GOT3 (cell line): ENCODE measurements around the gene KRT5.
"Not testable (repeated sequence)": the region's sequence is repeated elsewhere in the genome, so short reads cannot be mapped to it uniquely, and the experiment has no call there.

Experiments
- DNase-seq: peaks from one replicate; lab custom pipeline; 2025; ENCODE audit warnings: mixed read lengths; lab: John Stamatoyannopoulos, UW

KRT5 gene

DNA sequence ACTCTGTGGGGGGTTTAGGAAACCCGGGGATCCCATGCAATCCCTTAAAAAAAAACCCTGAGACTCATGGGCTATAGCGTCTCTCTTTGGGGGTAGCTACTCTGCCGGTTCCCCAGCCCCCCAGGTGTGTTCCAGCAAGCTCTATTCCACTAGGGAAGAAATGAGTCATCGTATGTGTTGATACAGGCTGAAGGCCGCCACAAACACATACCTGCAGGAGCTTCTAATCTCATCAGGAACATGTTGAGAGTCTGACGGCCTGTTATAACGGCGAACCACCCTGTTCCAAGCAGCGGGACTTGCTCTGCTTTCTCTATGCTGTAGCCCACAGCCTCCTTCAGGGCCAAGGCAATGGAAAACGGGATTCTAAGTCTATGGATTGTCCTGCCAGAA is 977 bp upstream of the KRT5 start:
- no peak for DNase-seq

DNA sequence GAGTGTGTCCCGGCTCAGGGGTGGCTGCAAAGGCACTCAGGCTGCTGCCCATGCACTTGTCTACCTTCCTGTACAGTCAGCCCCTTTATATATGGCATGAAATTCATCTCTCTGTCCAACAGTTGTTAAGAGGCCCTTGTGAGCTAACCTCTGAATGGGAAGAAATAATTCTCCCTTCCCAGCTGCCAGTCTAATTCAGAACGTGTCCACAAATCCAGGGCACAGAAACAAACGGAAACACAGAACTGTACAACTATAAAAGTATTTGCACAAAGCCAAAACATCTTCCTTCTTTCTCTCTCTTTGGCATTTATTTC is 849 bp downstream of the KRT5 start:
- no peak for DNase-seq

DNA sequence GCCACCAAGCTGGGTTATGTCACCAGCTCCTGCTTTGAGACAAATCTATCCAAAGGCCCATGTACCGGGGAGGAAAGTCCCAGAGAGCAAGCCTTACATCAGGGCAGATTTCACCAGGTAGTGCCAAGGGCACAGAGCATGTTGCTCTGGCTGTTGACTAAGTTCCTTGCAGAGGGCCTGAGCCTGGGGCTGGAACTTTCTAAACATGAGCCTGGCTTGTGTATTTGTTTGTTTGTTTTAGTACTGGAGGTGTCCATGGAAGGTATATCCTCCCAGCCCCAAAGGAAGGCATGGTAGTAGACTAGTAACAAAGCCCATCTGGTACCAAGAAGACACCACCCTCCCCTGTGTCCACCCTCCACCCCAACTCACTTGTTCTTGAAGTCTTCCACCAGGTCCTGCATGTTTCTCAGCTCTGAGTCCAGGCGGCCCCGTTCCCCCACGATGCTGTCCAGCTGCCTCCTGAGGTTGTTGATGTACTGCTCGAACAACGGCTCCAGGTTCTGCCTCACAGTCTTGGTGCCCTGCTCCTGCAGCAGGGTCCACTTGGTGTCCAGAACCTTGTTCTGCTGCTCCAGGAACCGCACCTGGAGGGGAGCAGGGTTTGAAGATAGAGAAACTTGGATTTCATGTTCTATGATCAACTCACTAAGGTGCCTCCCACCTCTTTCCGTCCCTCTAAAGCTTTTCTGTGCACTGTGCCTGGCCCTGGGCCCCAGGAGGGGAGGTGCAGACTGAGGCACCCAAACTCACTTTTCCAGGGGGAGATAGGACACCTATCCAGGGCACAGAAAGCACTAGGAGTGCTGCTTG is 1.4 kb downstream of the KRT5 start:
- no peak for DNase-seq

DNA sequence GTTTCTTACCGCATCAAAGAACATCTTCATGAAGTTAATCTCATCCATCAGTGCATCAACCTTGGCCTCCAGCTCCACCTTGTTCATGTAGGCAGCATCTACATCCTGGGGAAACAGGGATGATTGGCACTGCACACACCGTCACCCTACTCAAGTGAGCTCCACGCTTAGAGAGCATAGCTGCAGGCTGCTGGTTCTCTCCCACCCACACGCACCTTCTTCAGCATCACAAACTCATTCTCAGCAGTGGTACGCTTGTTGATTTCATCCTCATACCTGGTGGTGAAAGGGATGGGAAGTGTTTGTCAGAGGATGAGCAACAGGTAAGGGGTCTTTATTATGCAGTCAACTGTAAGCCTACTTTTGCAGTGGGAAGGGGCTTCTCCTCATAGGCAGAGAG is 2.3 kb downstream of the KRT5 start:
- no peak for DNase-seq

DNA sequence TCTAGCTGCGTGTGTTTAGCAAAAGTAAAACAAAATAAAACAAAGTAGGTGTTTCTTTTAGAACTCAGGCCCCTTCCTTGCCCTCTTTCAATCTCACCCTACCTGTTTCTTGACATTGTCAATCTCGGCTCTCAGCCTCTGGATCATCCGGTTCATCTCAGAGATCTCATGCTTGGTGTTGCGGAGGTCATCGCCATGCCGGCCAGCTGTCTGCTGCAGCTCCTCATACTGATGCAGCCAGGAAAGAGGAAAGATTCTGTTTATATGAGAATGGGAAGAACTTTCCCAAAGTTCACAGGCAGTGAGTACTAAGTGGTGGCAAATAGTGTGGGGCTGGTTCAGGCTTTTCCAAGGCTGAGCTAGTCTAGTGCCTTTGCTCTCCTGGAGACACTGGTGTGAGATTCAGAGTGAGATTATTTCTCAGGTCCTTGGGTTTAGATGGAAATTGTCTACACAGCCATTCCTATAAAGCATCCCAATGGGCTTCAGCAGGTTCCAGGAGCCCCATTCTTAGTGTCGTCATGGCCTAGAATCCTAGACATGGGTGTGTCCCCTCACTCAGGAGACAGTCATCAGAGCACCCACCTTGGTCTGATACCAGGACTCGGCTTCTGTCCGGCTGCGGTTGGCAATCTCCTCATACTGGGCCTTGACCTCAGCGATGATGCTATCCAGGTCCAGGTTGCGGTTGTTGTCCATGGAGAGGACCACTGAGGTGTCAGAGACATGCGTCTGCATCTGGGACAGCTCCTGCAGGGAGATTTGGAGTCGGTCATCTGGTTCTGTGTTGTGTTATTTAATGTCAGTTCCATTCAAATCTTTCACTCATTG is 3.0 kb downstream of the KRT5 start:
- DNase-seq = no peak

DNA sequence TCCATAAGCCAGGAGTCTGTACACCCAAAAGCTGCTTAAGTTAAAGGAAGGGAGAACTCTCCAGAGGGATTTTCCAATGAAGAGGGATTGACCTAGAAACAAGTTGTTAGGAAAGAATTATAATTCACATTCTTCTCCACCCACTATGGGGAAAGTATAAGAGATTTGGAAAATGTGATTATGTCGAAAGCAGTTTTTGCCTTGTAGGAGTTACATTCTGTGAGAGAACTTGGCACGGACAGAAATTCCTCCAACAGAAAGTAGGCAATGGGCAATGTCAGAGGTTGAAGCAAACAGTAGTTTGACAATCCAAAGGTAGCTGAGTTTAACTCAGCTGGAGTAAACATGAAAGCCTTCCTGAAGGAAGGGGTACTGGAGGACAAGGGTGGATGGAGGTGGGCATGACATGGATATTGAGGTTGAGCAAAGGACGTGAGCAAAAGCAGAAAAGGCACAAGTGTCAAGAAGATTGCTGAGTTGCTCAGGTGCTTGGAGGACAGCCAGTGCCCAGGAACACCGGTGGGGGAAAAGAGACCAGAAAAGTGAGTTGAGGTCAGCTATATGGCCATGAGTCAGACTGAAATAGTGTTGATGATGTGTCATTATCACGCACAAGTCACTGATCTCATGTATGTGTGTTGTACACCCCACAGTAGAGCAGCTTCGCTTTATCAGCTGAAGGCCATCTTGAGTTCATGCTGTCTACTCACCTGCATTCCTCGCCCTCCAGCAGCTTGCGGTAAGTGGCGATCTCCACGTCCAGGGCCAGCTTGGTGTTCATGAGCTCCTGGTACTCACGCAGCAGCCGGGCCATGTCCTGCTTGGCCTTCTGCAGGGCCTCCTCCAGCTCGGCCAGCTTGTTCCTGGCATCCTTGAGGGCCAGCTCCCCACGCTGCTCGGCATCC is 4.0 kb downstream of the KRT5 start:
- DNase-seq = no peak

DNA sequence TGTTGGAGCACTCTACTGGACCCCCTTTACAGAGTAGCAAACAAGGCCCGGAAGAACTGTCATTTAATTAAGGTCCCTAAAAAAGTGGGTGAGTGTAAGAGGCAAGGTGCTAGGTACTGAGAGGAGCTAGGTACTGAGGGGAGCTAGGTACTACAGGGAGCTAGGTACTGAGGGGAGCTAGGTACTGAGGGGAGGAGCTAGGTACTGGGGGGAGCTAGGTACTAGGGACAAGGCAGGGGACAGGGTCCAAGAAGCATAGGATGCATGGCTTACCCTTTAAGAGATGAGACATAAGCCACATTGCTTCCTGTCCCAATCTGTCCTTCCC is 4.9 kb downstream of the KRT5 start:
- no peak for DNase-seq

DNA sequence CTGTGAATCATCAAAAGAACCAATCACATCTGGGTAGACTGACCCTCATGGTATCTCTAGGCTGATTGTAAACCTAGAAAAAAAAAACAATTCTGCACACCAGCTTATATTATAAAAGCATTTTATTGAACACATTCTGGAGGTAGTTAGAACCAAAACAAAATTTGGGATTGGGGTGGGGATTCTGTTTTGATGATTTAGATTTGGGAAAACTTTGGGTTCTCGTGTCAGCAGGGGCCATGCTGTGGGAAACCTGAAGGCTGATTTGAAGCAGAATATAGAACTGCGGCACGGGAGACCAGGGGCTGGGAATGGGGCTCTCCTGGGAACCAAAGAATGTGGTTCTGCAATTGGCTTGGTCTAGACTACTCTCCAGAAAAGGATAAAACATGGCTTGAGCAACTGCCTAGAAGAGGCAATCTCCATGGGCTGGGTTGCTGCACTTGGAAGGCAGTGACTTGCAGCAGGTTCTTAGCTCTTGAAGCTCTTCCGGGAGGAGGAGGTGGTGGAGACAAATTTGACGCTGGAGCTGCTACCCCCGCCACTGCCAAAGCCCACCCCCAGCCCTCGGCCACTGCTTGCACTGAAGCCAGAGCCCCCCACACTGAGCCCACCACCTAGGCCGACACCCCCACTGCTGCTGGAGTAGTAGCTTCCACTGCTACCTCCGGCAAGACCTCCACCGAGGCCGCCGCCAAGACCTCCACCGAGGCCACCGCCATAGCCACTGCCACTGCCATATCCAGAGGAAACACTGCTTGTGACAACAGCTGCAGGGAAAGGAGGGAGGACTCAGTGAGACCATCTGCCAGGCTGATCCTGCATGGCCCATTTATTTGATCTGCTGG is 5.5 kb downstream of the KRT5 start:
- DNase-seq = no peak

DNA sequence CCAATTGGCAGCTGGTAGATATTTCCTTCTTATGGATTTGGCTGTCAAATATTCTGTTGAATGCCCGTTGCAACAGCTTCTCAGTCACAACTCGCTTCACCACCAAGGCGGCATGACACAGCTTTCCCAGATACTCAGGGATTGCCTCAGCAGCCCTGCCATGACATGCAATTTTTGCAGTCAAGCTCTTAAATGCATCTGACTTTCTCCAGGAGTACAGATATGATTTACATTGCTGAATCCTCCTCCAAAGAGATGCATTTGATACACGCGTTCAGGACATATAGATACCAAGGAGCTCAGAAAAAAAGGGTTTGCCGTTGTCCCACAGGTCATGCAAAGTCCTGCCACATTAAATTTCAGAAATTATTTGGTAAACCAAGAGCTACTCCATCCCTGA is 6.5 kb downstream of the KRT5 start:
- DNase-seq = no peak

DNA sequence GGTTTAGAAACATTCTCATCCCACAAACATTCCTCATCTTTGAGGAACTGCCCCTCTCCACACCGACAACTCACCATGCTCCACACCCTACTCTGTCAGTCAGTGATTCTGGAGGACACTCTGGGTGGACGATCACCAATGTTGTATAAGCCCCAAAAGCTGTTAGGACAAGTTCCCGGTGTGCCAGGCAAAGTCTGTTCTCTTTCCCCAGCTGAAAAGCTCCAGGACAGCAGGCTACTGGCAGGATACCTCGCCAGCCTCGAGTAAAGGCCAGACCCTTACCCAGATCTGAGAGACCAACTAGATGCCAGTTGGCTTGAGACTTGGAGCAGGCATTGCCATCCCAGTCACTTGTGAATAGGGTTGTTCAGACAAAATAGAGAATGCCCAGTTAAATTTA is 12.0 kb downstream of the KRT5 start:
- no peak for DNase-seq

DNA sequence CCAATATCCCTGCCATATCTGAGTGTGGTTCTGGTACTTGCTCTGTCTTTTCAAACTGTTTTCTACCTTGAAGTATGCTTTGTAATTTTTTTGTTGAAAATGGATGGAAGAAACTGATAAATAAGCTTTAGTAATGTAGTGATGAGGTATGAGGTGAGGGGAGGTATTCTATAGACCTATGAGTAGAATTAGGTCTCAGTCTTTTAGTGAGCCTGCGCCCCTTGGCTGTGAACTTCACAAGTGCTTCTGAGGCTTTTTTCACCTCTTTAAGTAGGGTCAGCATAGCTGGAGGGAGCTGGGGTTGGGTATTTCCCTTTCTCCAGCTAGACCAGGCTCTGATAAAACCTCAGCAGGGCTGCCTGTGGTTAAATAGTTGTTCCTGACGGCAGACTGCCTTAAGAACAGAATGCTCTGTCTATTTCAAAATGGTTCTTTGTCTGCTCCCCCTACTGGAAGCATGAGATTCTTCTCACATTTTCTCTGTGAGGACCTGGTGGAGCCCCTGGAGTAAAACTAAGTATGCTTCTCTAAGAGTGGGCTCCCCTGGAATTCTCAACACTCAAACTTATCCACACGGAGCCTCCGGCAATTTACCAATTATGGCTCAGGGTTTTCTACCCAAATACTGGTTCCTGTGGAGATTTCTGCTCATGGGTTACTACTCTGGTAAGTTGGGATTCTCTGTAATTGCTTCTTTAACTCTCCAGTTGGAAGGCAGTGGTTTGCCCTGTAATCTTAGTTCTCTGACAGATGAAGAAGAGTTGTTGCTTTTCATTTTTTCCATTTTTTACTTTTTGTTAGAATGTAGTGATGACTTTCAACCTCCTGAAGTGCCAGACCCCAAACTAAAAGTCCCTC is 13.1 kb downstream of the KRT5 start:
- DNase-seq = no peak

DNA sequence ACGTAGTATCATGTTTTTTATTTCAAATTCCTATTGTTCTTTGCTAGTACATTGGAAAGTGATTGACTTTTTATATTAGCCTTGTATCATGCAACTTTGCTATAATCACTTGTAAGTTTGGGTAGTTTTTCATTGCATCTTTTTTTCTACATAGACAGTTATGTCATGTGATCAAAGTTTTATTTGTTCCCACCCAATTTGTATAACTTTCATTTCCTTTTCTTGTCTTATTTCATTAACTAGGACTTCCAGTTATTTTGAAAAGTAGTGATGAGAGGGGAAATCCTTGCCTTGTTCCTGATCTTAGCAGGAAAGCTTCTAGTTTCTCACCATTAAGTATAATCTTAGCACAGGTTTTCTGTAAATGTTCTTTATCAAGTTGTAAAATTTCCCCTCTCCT is 17.3 kb downstream of the KRT5 start:
- no peak for DNase-seq

DNA sequence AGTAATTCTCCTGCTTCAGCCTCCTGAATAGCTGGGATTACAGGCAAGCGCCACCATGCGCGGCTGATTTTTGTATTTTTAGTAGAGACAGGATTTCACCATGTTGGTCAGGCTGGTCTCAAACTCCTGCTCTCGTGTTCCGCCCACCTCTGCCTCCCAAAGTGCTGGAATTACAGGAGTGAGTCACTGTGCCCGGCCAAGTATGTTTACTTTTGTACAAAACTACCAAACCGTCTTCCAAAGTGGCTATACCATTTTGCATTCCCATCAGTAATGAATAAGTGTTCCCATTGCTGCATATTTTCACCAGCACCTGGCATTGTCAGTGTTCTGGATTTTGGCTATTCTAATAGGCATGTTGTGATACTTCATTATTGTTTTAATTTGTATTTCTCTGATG is 18.7 kb downstream of the KRT5 start:
- no peak for DNase-seq

DNA sequence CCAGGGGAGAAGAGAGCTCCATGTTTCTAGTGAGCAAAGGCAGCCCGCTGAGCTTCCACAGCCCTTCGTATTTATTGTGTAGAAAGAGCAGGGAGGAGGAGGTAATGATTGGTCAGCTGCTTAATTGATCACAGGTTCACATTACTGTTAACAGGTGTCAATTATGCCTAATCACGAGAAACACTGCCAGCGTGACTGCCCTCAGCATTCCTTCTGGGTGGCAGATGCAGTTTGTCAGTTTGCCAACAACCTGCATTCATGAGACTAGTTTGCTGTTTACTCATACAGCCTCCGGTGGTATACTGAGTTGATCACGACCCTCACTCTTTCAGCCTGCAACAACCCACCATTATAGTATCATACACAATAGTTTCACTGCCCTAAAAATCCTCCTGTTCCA is 19.6 kb downstream of the KRT5 start:
- DNase-seq = not testable (repeated sequence)

DNA sequence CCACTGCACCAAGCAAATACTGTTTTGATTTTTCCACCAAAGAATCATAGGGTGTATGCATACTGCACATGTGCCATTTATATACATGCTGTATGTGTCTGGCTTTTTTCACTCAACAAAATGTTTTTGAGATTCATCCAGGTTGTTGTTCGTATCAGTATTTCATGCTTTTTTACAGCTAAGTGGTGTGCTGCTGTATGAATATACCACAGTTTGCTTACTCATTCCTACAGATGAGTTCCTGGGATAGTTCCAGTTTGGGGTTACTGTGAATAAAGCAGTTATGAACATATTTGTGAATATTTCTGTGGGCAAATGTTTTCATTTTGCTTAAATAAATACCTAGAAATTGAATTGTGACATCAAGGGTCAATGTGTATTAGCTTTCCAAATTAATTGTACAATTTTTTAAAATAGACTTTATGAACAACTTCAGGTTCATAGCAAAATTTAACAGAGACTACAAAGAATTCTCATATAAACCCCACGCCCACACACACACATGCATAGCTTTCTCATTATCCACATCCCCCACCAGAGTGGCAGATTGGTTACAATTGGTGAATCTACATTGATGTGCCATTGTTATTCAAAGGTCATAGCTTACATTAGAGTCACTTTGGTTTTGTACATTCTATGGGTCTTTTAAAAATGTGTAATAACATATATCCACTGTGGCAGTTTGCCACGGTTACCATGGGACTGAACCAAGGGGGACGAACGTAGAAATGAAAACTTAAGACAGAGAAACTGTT is 20.2 kb downstream of the KRT5 start:
- no peak for DNase-seq

DNA sequence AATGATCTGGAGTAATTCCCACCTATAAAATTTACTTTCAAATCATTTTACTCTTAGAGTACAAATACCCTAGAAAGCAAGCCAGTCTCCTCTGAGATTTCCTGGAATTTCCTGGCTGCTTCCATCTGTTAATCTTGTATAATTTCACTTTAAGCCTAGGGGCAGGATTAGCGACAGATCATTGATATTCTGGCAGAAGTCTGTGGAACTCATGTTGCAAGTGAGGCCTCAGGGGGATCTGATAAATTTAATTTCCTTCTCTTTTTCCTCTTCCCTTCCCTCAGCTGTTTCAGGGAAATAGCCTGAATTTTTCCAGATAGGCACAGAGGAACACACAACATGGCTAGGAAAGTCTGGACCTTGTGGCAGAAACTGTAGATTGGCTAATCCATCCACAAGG is 21.2 kb downstream of the KRT5 start:
- DNase-seq = no peak

DNA sequence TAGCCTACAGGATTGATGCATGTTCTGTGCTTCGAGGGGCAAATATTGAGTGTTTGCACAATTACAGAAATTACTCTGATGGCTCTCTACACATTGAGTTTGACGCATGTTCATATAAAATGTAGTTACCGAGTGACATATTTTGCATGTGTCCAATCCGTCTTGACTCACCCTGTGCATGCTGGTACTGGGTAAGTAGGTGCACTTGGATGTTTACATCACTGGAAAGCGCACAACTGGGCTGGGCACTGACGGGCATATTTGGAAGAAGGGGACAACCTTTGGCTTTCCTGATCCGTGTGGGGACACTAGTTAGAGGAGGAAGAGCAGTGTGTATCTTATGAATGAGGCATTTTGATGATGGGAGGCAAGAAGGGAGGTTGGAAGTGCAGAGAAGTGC is 22.2 kb downstream of the KRT5 start:
- DNase-seq = no peak

DNA sequence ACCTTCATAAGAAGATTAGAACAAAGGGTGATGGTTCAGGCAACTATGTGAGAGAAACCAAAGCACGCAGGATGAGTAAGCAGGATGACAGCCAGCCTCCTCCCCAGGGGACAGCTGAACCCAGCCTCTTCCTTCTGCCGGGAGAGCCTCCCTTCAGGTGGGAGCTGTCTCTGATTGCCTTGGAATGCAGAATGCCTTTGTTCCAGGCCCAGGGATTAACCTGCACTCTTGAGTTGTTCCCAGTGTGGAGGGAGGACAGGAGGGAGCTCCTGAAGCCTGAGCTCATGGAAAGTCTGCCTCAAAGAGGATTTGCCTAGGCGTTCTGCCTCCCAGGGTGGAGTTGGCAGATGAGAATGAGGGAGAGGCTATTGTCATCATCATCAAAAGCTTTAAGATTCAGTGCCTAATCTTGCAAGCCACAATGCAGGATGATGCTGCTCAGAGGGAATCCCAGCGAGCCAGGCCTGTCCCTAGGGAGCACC is 23.6 kb downstream of the KRT5 start:
- DNase-seq = peak; percentile 37

DNA sequence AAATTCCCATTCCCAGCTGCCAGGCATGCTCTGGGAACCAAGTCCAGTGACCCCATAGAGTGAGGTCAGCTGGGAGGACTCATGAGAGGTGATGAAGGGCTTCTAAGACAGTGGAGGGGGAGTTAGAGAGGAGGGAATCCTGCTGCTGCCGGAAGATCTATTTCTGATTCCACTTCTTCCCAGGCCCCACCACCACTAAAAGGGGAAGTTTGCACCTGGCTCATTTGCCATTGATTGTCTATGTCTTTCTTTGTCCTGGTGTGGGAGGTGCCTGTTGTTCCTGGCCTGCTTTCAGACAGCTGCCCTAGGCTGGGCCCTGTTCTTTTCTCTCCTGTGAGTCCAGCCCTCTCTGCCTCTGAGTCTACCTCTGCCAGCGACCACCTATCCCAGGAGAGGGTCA is 24.1 kb downstream of the KRT5 start:
- DNase-seq = no peak

DNA sequence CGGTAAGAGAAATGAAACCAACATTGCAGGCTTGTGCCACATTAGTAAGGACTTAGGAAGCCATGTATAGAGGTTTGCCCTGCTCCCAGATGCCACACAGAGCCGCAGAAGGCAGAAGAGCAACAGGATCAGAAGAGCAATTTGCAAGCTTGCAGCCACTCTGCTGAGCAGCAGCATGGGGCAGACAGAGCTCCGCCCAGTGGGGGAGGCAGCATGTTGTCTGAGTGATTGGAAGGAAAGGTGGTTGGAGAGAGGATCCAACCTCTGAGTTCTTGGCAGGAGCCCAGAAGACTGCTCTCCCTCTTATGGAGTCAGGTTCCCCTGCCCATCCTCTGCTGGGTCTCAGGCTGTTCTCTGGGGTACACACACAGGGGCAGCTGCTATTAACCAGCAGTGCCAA is 24.8 kb downstream of the KRT5 start:
- no peak for DNase-seq
